GM12878 (cell line): ENCODE results near the gene NOL4L.

Source experiments
- ATF2 ChIP-seq: IDR thresholded peaks from 2 replicates; pipeline ENCODE4 v1.6.1; 2012; ENCODE audit warnings: low read length, inconsistent platforms
- CBFB ChIP-seq: IDR thresholded peaks from 2 replicates; pipeline ENCODE4 v1.6.1; 2016; ENCODE audit warnings: antibody characterized with exemption, low read depth
- CTCF ChIP-seq, 3 experiments: IDR thresholded peaks in 2 of 3; conservative IDR thresholded peaks in 1 of 3; 2 replicates each; pipeline ENCODE4 v1.5.1; 2011; ENCODE audit warnings: low read depth in 3 of 3, low read length in 3 of 3, mild to moderate bottlenecking in 3 of 3, control low read depth in 2 of 3, moderate library complexity in 2 of 3, inconsistent platforms in 1 of 3, mixed read lengths in 1 of 3; ENCODE audit not compliant: control insufficient read depth in 2 of 3, insufficient read depth in 1 of 3; ENCODE audit errors: extremely low read depth in 1 of 3
- HDAC6 ChIP-seq: fragments of 200-600 bp; sonication (generic); IDR thresholded peaks from one replicate; pipeline ENCODE4 v1.8.0; 2017; ENCODE audit warnings: antibody characterized with exemption; ENCODE audit not compliant: unreplicated experiment
- HDGF ChIP-seq: fragments of 450-650 bp; IDR thresholded peaks from 2 replicates; pipeline ENCODE4 v1.6.1; 2016; ENCODE audit warnings: antibody characterized with exemption
- MXI1 ChIP-seq: fragments of 150-350 bp; IDR thresholded peaks from 2 replicates; pipeline ENCODE4 v1.6.1; 2011; ENCODE audit warnings: low read depth, mild to moderate bottlenecking, inconsistent platforms, low read length, improper control_type of control experiment
- POLR2A ChIP-seq: IDR thresholded peaks from 2 replicates; pipeline ENCODE4 v1.6.1; 2011; ENCODE audit warnings: low read depth, mild to moderate bottlenecking, low read length
- POLR2AphosphoS5 ChIP-seq: IDR thresholded peaks from 2 replicates; pipeline ENCODE4 v1.6.1; 2011; ENCODE audit warnings: mild to moderate bottlenecking, low read length, inconsistent platforms
- SKIL ChIP-seq: fragments of 450-650 bp; IDR thresholded peaks from 2 replicates; pipeline ENCODE4 v1.6.1; 2017; ENCODE audit warnings: mild to moderate bottlenecking, low read depth, inconsistent platforms; ENCODE audit not compliant: poor library complexity, severe bottlenecking
- TARDBP ChIP-seq: IDR thresholded peaks from 2 replicates; pipeline ENCODE4 v1.6.1; 2016; ENCODE audit warnings: borderline replicate concordance
- YY1 ChIP-seq: IDR thresholded peaks from 2 replicates; pipeline ENCODE4 v1.6.1; 2011; ENCODE audit warnings: low read depth, mild to moderate bottlenecking, low read length

GRCh38 chr20:32449057-32449889 lies 135.9 kb downstream of the NOL4L start:
- TF ChIP-seq TARDBP (no peak), HDAC6 (no peak), CTCF (IDR thresholded peaks at IDR 0.05 in 2 of 3, conservative IDR thresholded peaks at IDR 0.05 in 1 of 3; ENCODE audit: control insufficient read depth in 2 of 3, extremely low read depth in 1 of 3, insufficient read depth in 1 of 3, low read depth in 3 of 3, low read length in 3 of 3) (no peak), POLR2AphosphoS5 (no peak), POLR2A (no peak), HDGF (no peak), ATF2 (no peak), CBFB (no peak), MXI1 (no peak), SKIL (no peak), YY1 (no peak)
